Colon (tissue), 2 donors: Measurements from ENCODE around the gene ALS2CL.

Experiments used
- FAIRE-seq: peaks from 2 replicates; lab custom pipeline; 2012; peaks lifted over from hg19 to GRCh38; lab: Jason Lieb, UNC
- donor health status: control.
- donor health status: control.

Gene ALS2CL

GRCh38 chr3:46632792-46633191 lies 60.7 kb downstream of the ALS2CL start:
- no peak for FAIRE-seq

- no peak for FAIRE-seq
Measured at GRCh38 chr3:46629551-46630517, 63.6 kb downstream of the ALS2CL start.

- no peak for FAIRE-seq
Measured at GRCh38 chr3:46628901-46629369, 64.5 kb downstream of the ALS2CL start.

DNA sequence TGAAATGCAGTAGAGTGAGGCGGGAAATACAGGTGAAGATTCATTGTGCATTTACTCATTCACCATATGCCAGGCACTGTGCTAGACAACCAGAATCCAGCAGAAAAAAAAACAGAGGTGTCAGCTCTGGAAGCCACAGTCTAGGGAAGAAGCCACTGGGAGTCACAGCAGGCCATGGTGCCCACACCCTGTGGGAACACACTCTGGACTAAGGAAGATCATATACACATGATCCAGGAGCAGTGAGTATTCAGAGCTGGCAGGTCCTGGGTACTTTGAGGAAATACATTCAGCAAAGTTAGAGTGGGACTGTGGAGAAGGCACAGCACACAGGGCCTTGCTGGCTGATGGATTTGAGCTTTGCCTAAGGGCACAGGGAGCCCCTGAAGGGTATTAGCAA lies 66.4 kb downstream of the ALS2CL start:
- FAIRE-seq: no peak

DNA sequence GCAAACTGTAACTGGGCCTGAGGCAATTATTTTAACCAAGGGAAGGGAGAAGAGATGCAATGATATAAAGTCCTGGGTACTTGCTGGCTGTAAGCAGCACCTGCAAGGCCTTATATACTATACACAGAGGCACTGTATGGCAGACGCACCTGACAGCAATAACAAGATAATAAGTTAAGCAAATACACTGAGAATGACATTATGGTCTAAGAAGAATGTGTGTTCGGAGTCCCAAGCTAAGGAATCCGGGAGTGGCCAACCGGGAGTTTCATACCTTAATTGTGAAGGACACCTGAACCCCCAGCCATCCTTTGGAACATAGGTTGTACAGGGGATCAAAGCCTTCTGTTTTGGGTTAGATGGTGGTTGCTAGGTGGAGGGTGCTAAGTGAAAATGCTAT lies 67.4 kb downstream of the ALS2CL start:
- no peak for FAIRE-seq

DNA sequence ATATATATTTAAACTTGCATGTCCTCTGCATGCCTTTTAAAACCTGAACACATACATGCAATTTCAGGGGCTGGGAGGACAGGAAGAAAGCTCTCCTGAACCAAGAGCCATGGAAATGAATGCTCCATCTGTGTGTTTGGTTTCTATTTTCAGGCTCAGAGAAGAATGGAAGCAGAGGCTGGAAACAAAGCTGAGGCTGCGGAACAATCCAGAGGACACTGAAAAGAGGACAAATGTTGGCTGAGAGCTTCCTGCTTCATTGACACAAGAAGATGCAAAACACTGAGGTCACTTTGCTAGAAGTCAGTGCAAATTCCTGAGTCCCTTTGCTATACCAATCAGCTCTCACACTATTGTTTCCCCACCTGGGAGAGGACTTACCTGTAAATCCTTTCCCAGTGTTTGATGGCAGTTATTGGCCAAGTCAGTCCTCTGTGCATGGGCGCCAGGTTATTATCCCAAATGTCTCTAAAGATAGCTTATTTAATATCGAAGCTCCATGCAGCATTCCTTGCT lies 68.4 kb downstream of the ALS2CL start:
- FAIRE-seq: no peak

DNA sequence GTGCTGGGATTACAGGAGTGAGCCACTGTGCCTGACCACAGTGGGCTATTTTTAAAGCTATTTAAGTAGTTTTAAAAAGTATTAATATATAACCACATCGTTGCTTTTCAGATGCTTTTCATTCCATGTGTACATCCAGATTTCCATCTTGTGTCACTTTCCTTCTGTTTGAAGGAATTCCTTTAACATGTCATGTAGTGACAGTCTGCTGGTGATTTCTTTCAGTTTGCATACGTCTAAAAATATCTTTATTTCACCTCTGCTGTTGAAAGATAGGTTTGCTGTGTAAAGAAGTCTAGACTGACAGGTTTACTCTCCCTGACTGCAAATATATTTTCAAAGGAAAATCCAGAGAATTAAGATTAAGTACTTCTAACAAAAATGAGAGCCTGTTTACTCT lies 68.9 kb downstream of the ALS2CL start:
- FAIRE-seq: no peak

GRCh38 chr3:46619845-46620778 lies 73.4 kb downstream of the ALS2CL start:
- no peak for FAIRE-seq
